HUES6 (cell line): ENCODE data around the gene ANAPC13.

ENCODE experiments used
- H3K27ac ChIP-seq: 2 replicates; pipeline ENCODE4 v1.7.0; 2013; ENCODE audit warnings: low read depth, mild to moderate bottlenecking, low read length, inconsistent platforms
- H3K27me3 ChIP-seq: 2 replicates; pipeline ENCODE4 v1.6.1; 2013; ENCODE audit warnings: low read length; ENCODE audit not compliant: control insufficient read depth, insufficient read depth
- H3K36me3 ChIP-seq: 2 replicates; pipeline ENCODE4 v1.6.1; 2013; ENCODE audit warnings: low read length; ENCODE audit not compliant: control insufficient read depth, insufficient read depth
- H3K4me1 ChIP-seq: 2 replicates; pipeline ENCODE4 v1.6.1; 2013; ENCODE audit warnings: low read length; ENCODE audit not compliant: control insufficient read depth, insufficient read depth
- H3K4me3 ChIP-seq: 2 replicates; pipeline ENCODE4 v1.5.1; 2013; ENCODE audit warnings: low read depth, low read length
- H3K9ac ChIP-seq: one replicate; pipeline ENCODE4 v1.6.1; 2013; ENCODE audit warnings: mild to moderate bottlenecking, low read length
- H3K9me3 ChIP-seq: 2 replicates; pipeline ENCODE4 v1.6.1; 2013; ENCODE audit warnings: low read depth, low read length; ENCODE audit not compliant: control insufficient read depth, insufficient read depth

Gene ANAPC13

GRCh38 chr3:134482622-134483021 is 3.2 kb downstream of the ANAPC13 start:
- no peak overlapping the region for H3K27ac ChIP-seq
- H3K27me3 ChIP-seq, result no peaks in the 10 kb centered on the region
- H3K4me3 ChIP-seq, result no peak overlapping the region
- peaks cover 14% of the 10 kb centered on the region; the same call in 1 of the 2 replicates for H3K4me1 ChIP-seq
- peaks cover 49% of the 10 kb centered on the region for H3K36me3 ChIP-seq
- H3K9ac ChIP-seq, result no peak overlapping the region
- H3K9me3 ChIP-seq, result no peaks in the 10 kb centered on the region

DNA sequence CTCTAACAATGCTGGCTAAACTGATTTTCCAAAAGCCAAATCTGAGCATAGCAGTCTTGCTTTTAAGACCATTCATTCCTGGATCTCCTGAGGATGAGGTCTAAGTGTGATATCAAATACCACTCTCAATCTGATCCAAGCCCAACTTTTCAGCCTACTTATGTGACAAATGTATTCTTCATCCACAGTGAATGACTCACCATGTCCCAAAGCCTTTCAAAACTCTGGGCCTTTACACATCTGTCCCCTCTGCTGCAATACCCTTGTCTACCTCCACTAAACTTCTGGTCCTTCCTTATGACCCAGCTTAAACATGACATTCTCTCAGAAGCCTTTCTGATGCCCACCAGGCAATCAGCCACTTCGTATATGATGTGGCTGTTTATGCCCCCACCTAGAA is 4.6 kb downstream of the ANAPC13 start:
- no peaks in the 10 kb centered on the region for H3K27me3 ChIP-seq
- no peak overlapping the region for H3K27ac ChIP-seq
- no peak overlapping the region for H3K9ac ChIP-seq
- peaks cover 61% of the 10 kb centered on the region for H3K36me3 ChIP-seq
- peaks cover 8% of the 10 kb centered on the region; the same call in 1 of the 2 replicates for H3K4me1 ChIP-seq
- no peak overlapping the region for H3K4me3 ChIP-seq
- no peaks in the 10 kb centered on the region for H3K9me3 ChIP-seq

DNA sequence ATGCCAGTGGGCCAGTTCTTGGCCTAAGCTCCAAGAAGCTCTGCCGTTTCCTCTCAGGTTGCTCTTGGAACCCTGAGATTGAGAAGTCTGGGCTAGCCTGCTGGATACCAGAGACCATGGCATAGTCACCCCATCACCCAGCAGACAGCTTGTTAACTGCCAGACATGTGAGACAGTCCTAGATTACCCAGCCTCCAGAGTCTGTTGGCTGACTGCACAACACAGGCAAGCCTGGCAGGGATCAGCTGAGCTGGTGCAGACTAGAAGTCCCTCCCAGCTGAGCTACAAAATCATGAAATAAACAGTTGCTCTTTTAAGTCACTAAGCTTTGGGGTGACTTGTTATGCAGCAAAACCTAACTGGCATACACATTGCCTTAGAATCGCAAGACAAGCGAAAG is 5.2 kb downstream of the ANAPC13 start:
- H3K4me1 ChIP-seq, result peaks cover 8% of the 10 kb centered on the region; the same call in 1 of the 2 replicates
- no peak overlapping the region for H3K27ac ChIP-seq
- H3K27me3 ChIP-seq, result no peaks in the 10 kb centered on the region
- H3K9ac ChIP-seq, result no peak overlapping the region
- H3K9me3 ChIP-seq, result no peaks in the 10 kb centered on the region
- no peak overlapping the region for H3K4me3 ChIP-seq
- H3K36me3 ChIP-seq, result peaks cover 61% of the 10 kb centered on the region

- H3K27ac ChIP-seq, result no peak overlapping the region
- H3K9ac ChIP-seq, result no peak overlapping the region
- H3K27me3 ChIP-seq, result no peaks in the 10 kb centered on the region
- H3K9me3 ChIP-seq, result no peaks in the 10 kb centered on the region
- H3K36me3 ChIP-seq, result peaks cover 59% of the 10 kb centered on the region
- peaks cover 2% of the 10 kb centered on the region; the same call in 1 of the 2 replicates for H3K4me1 ChIP-seq
- H3K4me3 ChIP-seq, result no peak overlapping the region
Measured at GRCh38 chr3:134477938-134478337, 7.8 kb downstream of the ANAPC13 start.

GRCh38 chr3:134477002-134477401 is 8.8 kb downstream of the ANAPC13 start:
- no peak overlapping the region for H3K9ac ChIP-seq
- H3K36me3 ChIP-seq, result peaks cover 50% of the 10 kb centered on the region
- no peaks in the 10 kb centered on the region for H3K9me3 ChIP-seq
- no peak overlapping the region for H3K27ac ChIP-seq
- H3K4me1 ChIP-seq, result peaks cover 2% of the 10 kb centered on the region; the same call in 1 of the 2 replicates
- H3K4me3 ChIP-seq, result no peak overlapping the region
- no peaks in the 10 kb centered on the region for H3K27me3 ChIP-seq

GRCh38 chr3:134476306-134476705 is 9.5 kb downstream of the ANAPC13 start:
- H3K36me3 ChIP-seq, result peaks cover 43% of the 10 kb centered on the region
- H3K27me3 ChIP-seq, result no peaks in the 10 kb centered on the region
- peaks cover 2% of the 10 kb centered on the region; the same call in 1 of the 2 replicates for H3K4me1 ChIP-seq
- no peak overlapping the region for H3K4me3 ChIP-seq
- H3K9me3 ChIP-seq, result no peaks in the 10 kb centered on the region
- no peak overlapping the region for H3K9ac ChIP-seq
- no peak overlapping the region for H3K27ac ChIP-seq

- Histone ChIP-seq H3K27ac (no peak overlapping the region), H3K4me1 (peaks cover 2% of the 10 kb centered on the region; the same call in 1 of the 2 replicates), H3K9ac (no peak overlapping the region), H3K27me3 (no peaks in the 10 kb centered on the region), H3K36me3 (peaks cover 29% of the 10 kb centered on the region), H3K9me3 (no peaks in the 10 kb centered on the region), H3K4me3 (no peak overlapping the region)
Measured at GRCh38 chr3:134474956-134475355, 10.8 kb downstream of the ANAPC13 start.

GRCh38 chr3:134473868-134474546 is 11.8 kb downstream of the ANAPC13 start:
- no peak overlapping the region for H3K4me3 ChIP-seq
- H3K27ac ChIP-seq, result no peak overlapping the region
- peaks cover 2% of the 10 kb centered on the region; the same call in 1 of the 2 replicates for H3K4me1 ChIP-seq
- H3K36me3 ChIP-seq, result peaks cover 26% of the 10 kb centered on the region
- H3K9ac ChIP-seq, result no peak overlapping the region
- no peaks in the 10 kb centered on the region for H3K9me3 ChIP-seq
- no peaks in the 10 kb centered on the region for H3K27me3 ChIP-seq

DNA sequence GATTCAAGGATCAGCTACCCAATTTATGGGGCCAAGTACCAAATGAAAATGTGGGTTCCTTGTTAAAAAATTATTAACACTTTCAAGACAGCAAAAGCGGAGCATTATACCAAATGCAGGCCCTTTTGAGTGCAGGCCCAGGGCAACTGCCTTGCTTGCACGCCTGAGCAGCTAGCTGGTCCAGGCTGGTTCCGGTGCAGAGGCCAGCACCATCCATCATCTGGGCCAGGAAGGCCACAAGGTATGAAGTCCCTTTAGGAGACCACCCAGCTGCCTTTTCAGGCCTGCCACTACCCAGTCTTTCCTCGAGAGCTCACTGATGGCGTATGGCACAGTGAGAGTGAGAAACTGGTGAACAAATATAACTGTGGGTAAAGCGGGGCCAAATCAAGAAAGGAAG is 13.0 kb downstream of the ANAPC13 start:
- H3K4me1 ChIP-seq, result peaks cover 2% of the 10 kb centered on the region; the same call in 1 of the 2 replicates
- no peaks in the 10 kb centered on the region for H3K27me3 ChIP-seq
- H3K4me3 ChIP-seq, result no peak overlapping the region
- H3K27ac ChIP-seq, result no peak overlapping the region
- H3K9ac ChIP-seq, result no peak overlapping the region
- H3K36me3 ChIP-seq, result peaks cover 15% of the 10 kb centered on the region
- H3K9me3 ChIP-seq, result no peaks in the 10 kb centered on the region

DNA sequence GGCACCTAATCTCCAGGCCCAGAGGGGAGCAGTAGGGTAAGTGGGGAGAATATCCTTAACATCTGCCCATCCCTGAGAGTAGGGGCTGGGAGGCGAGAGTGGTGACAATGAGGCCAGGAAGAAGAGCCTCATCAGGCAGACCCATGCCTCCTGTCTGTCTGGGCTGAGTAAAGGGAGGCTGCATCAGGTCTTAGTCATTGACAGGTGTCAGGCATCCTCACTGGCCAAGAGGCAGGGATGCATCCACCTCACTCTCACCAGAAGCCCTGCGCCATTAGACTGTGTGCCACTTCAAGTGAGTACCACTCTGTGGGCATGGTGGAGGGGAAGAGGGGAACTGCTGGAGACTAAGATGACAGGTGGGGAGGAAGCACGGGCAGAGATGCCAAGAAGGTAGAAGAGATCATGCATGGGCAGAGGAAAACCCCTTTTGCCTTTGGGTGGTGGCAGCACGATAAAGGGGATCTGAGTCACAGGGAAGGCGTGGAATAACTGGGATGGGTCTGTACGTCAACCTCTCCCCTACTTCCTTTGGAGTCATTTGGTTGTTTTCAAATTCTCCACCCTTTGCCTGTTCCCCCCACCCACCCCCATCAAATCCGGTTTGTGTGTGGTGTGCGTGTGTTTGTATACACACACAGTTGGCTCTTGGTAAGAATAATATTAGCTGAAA is 14.1 kb downstream of the ANAPC13 start:
- no peaks in the 10 kb centered on the region for H3K9me3 ChIP-seq
- H3K9ac ChIP-seq, result no peak overlapping the region

GRCh38 chr3:134468519-134468918 is 17.3 kb downstream of the ANAPC13 start:
- no peaks in the 10 kb centered on the region for H3K9me3 ChIP-seq
- H3K4me1 ChIP-seq, result peaks cover 15% of the 10 kb centered on the region
- H3K27ac ChIP-seq, result no peak overlapping the region
- no peaks in the 10 kb centered on the region for H3K36me3 ChIP-seq
- no peak overlapping the region for H3K9ac ChIP-seq
- no peak overlapping the region for H3K4me3 ChIP-seq
- H3K27me3 ChIP-seq, result no peaks in the 10 kb centered on the region

More for the DNA sequence above, 14.1 kb downstream of the ANAPC13 start:
- Histone ChIP-seq H3K27ac (no peak overlapping the region), H3K4me3 (no peak overlapping the region), H3K4me1 (peaks cover 2% of the 10 kb centered on the region; the same call in 1 of the 2 replicates), H3K36me3 (0 out of 2 replicates have a peak, but pooled peaks cover 3% of the 10 kb centered on the region), H3K27me3 (no peaks in the 10 kb centered on the region)
